Mucosa of descending colon (tissue), 3 donors: ENCODE data around the gene DPH1. TPM values are rescaled to one million over a fixed set of nuclear protein-coding genes. Genes with fewer than 3 reads are reported as not detected.
A peak's percentile ranks its signal among the peaks of the same experiment; 100 is the strongest.

Experiments
- ATAC-seq: fragments of 200-7000 bp; cut with Tn5 transposase; one replicate; pipeline ENCODE4 v1.9.1; 2020; ENCODE audit warnings: mild to moderate bottlenecking, moderate library complexity
- DNase-seq, 3 donors: peaks; one replicate each; pipeline ENCODE4 v3.0.0-alpha.2; 2020
- H3K36me3 ChIP-seq: fragments of 200-600 bp; one replicate; pipeline ENCODE4 v1.8.0; 2021; ENCODE audit warnings: low read depth, mild to moderate bottlenecking
- H3K4me1 ChIP-seq: fragments of 200-600 bp; one replicate; pipeline ENCODE4 v1.8.0; 2021; ENCODE audit warnings: low read depth, mild to moderate bottlenecking
- H3K4me3 ChIP-seq: fragments of 200-600 bp; one replicate; pipeline ENCODE4 v1.8.0; 2021; ENCODE audit warnings: mild to moderate bottlenecking
- H3K9me3 ChIP-seq: fragments of 200-600 bp; one replicate; pipeline ENCODE4 v1.8.0; 2021; ENCODE audit warnings: mild to moderate bottlenecking
- intact Hi-C, 2 donors: fragments of 100-400 bp; cut with DNase I in 1 of 2; cut with micrococcal nuclease in 1 of 2; formaldehyde crosslinking; loops; one replicate each; pipeline versions ENCODE4 v1.11.0 to v1.11.1; 2022; cut with DNase I, micrococcal nuclease
- total RNA-seq, 3 donors: library from RNA; stranded (reverse); fragmentation: NEBNext Ultra II Directional in 2 of 3; extraction: Animal tissue kit (Norgen Biotek cat#: 25700) in 2 of 3; gene quantifications; one replicate each; pipeline versions ENCODE4 v1.2.1 to v1.2.4, GENCODE V29; 2021 to 2023
- TF ChIP-seq, protein P1 (sequence below): fragments of 200-600 bp; IDR thresholded peaks from one replicate; pipeline ENCODE4 v1.8.0; 2022; ENCODE audit warnings: antibody characterized with exemption, mild to moderate bottlenecking
- donor health status: DM: no; HTN: no; CAD: no; lungs with moderate emphysema.
- donor health status: DM: no; HTN: no; CAD: no.
- donor health status: DM: no; HTN: yes; CAD: no.

DPH1 gene
- total RNA-seq, 3 donors from 2014 or later, result 33.1 to 43.7 (median 42.2) TPM

DNA sequence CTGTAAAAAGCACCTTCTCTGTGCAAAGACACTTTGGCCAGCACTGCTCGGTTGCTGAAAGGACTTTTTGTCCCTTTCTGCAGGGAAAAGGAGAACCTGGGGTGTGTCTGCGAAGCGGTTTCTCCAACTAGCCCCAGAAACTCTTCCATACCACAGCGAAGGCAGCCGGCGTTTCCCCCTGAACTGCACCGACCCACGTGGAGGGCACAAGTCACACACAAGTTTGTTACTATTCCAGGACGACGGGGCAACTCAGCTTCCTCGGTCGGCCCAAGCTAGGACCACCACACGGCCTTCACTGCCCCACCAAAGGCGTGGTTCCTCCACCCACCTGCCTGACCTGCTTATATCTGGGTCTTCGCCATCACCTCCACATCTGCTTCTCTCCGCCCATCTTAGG is 6.7 kb upstream of the DPH1 start:
- Histone ChIP-seq H3K36me3 (no peaks in the 10 kb centered on the region), H3K4me3 (no peak overlapping the region), H3K9me3 (no peaks in the 10 kb centered on the region), H3K4me1 (peaks cover 25% of the 10 kb centered on the region)
- DNase-seq (no peak), ATAC-seq (no peak)
- TF ChIP-seq, protein P1, sequence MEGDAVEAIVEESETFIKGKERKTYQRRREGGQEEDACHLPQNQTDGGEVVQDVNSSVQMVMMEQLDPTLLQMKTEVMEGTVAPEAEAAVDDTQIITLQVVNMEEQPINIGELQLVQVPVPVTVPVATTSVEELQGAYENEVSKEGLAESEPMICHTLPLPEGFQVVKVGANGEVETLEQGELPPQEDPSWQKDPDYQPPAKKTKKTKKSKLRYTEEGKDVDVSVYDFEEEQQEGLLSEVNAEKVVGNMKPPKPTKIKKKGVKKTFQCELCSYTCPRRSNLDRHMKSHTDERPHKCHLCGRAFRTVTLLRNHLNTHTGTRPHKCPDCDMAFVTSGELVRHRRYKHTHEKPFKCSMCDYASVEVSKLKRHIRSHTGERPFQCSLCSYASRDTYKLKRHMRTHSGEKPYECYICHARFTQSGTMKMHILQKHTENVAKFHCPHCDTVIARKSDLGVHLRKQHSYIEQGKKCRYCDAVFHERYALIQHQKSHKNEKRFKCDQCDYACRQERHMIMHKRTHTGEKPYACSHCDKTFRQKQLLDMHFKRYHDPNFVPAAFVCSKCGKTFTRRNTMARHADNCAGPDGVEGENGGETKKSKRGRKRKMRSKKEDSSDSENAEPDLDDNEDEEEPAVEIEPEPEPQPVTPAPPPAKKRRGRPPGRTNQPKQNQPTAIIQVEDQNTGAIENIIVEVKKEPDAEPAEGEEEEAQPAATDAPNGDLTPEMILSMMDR, result no peak
- intact Hi-C loops, result no loop called here

DNA sequence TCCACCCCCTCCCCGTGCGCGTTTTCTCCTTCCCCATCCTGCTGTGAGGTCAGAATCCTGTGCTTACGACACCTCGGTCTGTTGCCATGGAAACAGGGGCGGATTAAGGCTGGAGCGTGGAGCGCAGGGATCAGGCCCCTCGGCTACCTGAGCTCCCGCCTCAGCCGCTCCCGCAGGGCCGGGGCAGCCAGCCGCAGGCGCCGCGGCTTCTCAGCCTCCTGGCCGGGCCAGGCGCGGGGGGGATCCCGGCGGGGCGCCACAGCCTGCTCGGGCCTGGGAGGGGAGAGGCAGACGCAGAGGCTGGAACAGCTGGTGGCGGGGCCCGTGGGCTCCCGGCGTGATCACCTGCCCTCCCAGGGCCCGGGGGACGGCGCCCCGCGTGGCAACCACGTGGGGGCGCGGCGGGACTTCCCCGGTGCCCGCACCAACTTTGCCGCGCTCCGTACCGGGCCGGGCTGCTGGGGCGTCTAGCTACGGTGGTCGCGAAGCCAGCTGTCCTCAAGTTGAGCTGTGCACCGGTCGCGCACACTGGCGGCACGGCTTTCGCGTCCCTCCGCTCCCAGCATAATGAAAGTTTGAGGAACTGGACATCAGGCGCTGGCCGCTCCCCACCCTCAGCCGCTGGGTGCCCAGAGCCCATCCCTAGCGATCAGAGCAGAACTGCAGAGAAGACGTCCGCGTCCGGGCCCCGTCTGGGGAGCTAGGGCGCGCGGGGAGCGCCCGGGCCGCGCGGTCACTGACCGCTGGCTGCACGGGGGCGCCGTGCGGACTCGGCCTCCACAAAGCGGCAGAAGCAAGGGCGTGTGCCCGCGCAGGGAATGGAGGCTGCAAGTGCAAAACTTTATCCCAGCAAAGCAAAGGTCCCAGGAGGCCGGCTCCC is 6.0 kb upstream of the DPH1 start:
- TF ChIP-seq, protein P1, result no peak
- Histone ChIP-seq H3K36me3 (no peaks in the 10 kb centered on the region), H3K4me3 (no peak overlapping the region), H3K4me1 (peaks cover 25% of the 10 kb centered on the region), H3K9me3 (no peaks in the 10 kb centered on the region)
- DNase-seq (peak in 1 of 3 donors; percentile 42), ATAC-seq (peak; percentile 4)
- intact Hi-C loops, result no loop called here

DNA sequence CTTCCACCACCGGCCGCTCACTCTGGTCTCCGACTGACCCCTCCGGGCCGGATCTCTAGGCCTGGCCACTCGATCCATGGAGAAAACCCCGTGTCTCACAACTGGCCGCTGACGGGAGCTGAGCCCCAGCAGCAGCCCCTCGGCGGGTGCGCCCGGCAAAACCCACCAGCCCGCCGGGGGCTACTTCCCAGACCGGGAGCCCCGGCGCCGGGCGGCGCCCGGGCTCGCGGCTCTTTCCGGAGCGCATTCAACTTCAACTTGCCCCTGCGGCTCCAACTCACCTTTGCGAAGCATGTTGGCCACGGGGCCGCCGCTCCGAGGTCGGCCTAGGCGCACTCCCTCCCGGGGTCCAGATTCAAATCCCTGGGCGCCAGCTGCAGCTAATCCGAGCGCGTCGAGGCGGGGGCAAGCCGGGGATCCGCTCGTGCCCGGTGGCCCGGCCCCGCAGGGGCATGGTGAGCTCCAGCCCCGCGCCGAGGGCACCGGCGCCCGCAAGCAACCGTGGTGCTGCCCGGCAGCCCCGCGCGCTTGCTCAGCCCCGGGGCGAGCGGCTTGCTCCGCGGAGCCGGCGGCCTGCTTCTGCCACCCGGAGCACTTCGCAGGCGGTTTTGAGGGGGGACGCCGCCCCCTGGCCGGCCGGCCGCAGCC is 5.3 kb upstream of the DPH1 start:
- Histone ChIP-seq H3K4me1 (peaks cover 25% of the 10 kb centered on the region), H3K4me3 (no peak overlapping the region), H3K36me3 (no peaks in the 10 kb centered on the region), H3K9me3 (no peaks in the 10 kb centered on the region)
- DNase-seq (no peak), ATAC-seq (no peak)
- TF ChIP-seq, protein P1, result no peak
- intact Hi-C loops, result loop anchor here (5.0 kb wide), 1 partner anchor 117 kb away; no protein-coding TSS in a partner anchor

DNA sequence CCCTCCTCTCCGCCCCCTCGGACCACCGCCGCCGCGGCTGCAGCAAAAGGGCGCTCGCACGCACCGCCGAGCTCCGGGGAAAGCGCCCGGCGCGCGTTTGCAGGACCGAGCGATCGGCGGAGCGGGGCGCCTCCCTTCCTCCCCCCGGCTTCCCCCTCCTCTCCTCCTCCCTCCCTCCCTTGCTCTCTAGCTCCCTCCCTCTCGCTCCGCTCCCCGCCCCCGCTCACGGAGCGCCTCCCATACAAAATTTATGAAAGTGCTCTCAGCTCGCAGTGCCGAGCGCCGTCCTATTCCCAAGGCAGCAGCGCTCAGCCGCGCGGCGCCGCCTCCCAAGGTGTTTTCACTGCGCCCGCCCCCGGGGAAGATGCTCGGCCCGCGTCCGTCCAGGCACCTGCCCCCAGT is 4.7 kb upstream of the DPH1 start, which contains the start of gene RTN4RL1:
Gene RTN4RL1, minus strand, starts transcription at position 115 of the 402 bp plus-strand sequence. CDS start 469 bp downstream, outside the sequence.
- peaks cover 25% of the 10 kb centered on the region for H3K4me1 ChIP-seq
- no peak within 1 kb of the TSS for H3K4me3 ChIP-seq
- intact Hi-C loops, result loop anchor here (5.0 kb wide), 1 partner anchor 118 kb away; no protein-coding TSS in a partner anchor
- TF ChIP-seq, protein P1, result no peak
- DNase-seq (peak; percentile 59 to 75 (median 71)), ATAC-seq (peak; percentile 35)
- H3K9me3 ChIP-seq, result no peaks in the 10 kb centered on the region
- no peaks in the 10 kb centered on the region for H3K36me3 ChIP-seq

DNA sequence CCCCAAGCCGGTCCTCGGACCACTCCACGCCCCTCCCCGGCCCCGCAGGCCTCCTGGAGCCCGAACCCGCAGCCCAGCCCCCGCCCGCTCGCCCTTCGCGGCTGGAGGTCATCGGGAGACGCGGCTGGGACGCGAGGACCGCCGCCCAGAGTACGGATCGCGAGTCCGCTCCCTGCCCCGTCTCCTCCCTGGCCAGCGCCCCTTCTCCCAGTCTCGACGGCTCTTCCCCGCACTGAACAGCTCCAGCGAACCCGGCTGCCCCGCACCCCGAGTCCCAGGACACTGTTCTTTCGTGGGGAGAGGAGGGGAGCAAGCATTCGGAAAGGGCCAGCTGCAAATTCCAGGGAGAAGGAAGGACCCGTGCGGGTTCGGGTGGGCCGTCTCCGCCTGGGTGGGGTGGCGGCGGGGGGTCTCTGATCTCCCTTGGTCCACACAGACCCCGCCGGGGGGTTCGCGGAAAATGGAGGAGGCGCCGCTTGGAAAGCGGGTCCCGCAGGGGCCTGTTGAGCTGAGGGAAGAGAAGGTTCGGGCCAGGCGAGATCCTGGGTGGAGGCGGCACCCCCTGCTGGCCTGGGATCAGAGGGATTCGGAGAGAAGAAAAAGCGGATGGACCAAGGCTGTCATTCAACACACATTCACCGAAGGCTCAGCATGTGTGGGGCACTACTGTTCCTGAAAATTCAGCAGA is 4.2 kb upstream of the DPH1 start:
- Histone ChIP-seq H3K9me3 (no peaks in the 10 kb centered on the region), H3K4me1 (peaks cover 26% of the 10 kb centered on the region)
- peak; percentile 49 for ATAC-seq

More for the DNA sequence above, 4.2 kb upstream of the DPH1 start:
- TF ChIP-seq, protein P1, result peak; percentile 33
- intact Hi-C loops, result loop anchor here (5.0 kb wide), 1 partner anchor 118 kb away; no protein-coding TSS in a partner anchor
- no peak overlapping the region for H3K4me3 ChIP-seq
- DNase-seq, result peak; percentile 67 to 86 (median 82)
- no peaks in the 10 kb centered on the region for H3K36me3 ChIP-seq
